ENCODE results near the gene SOCS6.
"Not testable (repeated sequence)": the region's sequence is repeated elsewhere in the genome, so short reads cannot be mapped to it uniquely, and the experiment has no call there.

Gene SOCS6

GRCh38 chr18:70363861-70364260 is 75.0 kb downstream of the SOCS6 start:
- Histone ChIP-seq H3K36me3 (ENCODE audit: insufficient read depth, low read length) (no peaks in the 10 kb centered on the region), H3K27me3 (ENCODE audit: insufficient read depth, low read length) (no peaks in the 10 kb centered on the region), H2AFZ (ENCODE audit: low read depth, low read length) (no peak overlapping the region), H3K4me3 (ENCODE audit: low read length) (no peak overlapping the region), H3K9me3 (ENCODE audit: low read length) (no peaks in the 10 kb centered on the region), H3K4me1 (ENCODE audit: insufficient read depth, low read length) (no peaks in the 10 kb centered on the region)

GRCh38 chr18:70365361-70365760 is 76.5 kb downstream of the SOCS6 start:
- no peak overlapping the region for H2AFZ ChIP-seq (ENCODE audit: low read depth, low read length)
- no peaks in the 10 kb centered on the region for H3K9me3 ChIP-seq (ENCODE audit: low read length)
- no peaks in the 10 kb centered on the region for H3K27me3 ChIP-seq (ENCODE audit: insufficient read depth, low read length)
- H3K4me3 ChIP-seq (ENCODE audit: low read length): no peak overlapping the region
- H3K4me1 ChIP-seq (ENCODE audit: insufficient read depth, low read length): no peaks in the 10 kb centered on the region
- no peaks in the 10 kb centered on the region for H3K36me3 ChIP-seq (ENCODE audit: insufficient read depth, low read length)

GRCh38 chr18:70366174-70366573 is 77.3 kb downstream of the SOCS6 start:
- no peak overlapping the region for H3K4me3 ChIP-seq (ENCODE audit: low read length)
- H3K36me3 ChIP-seq (ENCODE audit: insufficient read depth, low read length): no peaks in the 10 kb centered on the region
- no peaks in the 10 kb centered on the region for H3K9me3 ChIP-seq (ENCODE audit: low read length)
- H2AFZ ChIP-seq (ENCODE audit: low read depth, low read length): no peak overlapping the region
- H3K4me1 ChIP-seq (ENCODE audit: insufficient read depth, low read length): no peaks in the 10 kb centered on the region
- no peaks in the 10 kb centered on the region for H3K27me3 ChIP-seq (ENCODE audit: insufficient read depth, low read length)

- H2AFZ ChIP-seq (ENCODE audit: low read depth, low read length): no peak overlapping the region
- H3K9me3 ChIP-seq (ENCODE audit: low read length): no peaks in the 10 kb centered on the region
- H3K4me1 ChIP-seq (ENCODE audit: insufficient read depth, low read length): no peaks in the 10 kb centered on the region
- no peaks in the 10 kb centered on the region for H3K36me3 ChIP-seq (ENCODE audit: insufficient read depth, low read length)
- H3K27me3 ChIP-seq (ENCODE audit: insufficient read depth, low read length): no peaks in the 10 kb centered on the region
- H3K4me3 ChIP-seq (ENCODE audit: low read length): no peak overlapping the region
Observed at GRCh38 chr18:70366670-70367069, 77.8 kb downstream of the SOCS6 start.

- H3K27me3 ChIP-seq (ENCODE audit: insufficient read depth, low read length); H3K4me3 ChIP-seq (ENCODE audit: low read length); H3K9me3 ChIP-seq (ENCODE audit: low read length); H3K4me1 ChIP-seq (ENCODE audit: insufficient read depth, low read length); H3K36me3 ChIP-seq (ENCODE audit: insufficient read depth, low read length); H2AFZ ChIP-seq (ENCODE audit: low read depth, low read length): not testable (repeated sequence)
Observed at GRCh38 chr18:70367344-70367743, 78.5 kb downstream of the SOCS6 start.

- no peak overlapping the region for H3K4me3 ChIP-seq (ENCODE audit: low read length)
- no peaks in the 10 kb centered on the region for H3K9me3 ChIP-seq (ENCODE audit: low read length)
Observed at GRCh38 chr18:70368903-70369302, 80.1 kb downstream of the SOCS6 start.

GRCh38 chr18:70370762-70371733 is 82.2 kb downstream of the SOCS6 start:
- Histone ChIP-seq H3K36me3 (ENCODE audit: insufficient read depth, low read length) (no peaks in the 10 kb centered on the region), H2AFZ (ENCODE audit: low read depth, low read length) (no peak overlapping the region), H3K4me1 (ENCODE audit: insufficient read depth, low read length) (no peaks in the 10 kb centered on the region), H3K9me3 (ENCODE audit: low read length) (no peaks in the 10 kb centered on the region), H3K4me3 (ENCODE audit: low read length) (no peak overlapping the region), H3K27me3 (ENCODE audit: insufficient read depth, low read length) (no peaks in the 10 kb centered on the region)

More at GRCh38 chr18:70368903-70369302, 80.1 kb downstream of the SOCS6 start:
- H3K27me3 ChIP-seq (ENCODE audit: insufficient read depth, low read length): no peaks in the 10 kb centered on the region
- H2AFZ ChIP-seq (ENCODE audit: low read depth, low read length): no peak overlapping the region
- H3K36me3 ChIP-seq (ENCODE audit: insufficient read depth, low read length): no peaks in the 10 kb centered on the region
- no peaks in the 10 kb centered on the region for H3K4me1 ChIP-seq (ENCODE audit: insufficient read depth, low read length)

GRCh38 chr18:70371908-70372307 is 83.1 kb downstream of the SOCS6 start:
- no peaks in the 10 kb centered on the region for H3K36me3 ChIP-seq (ENCODE audit: insufficient read depth, low read length)
- H2AFZ ChIP-seq (ENCODE audit: low read depth, low read length): no peak overlapping the region
- no peaks in the 10 kb centered on the region for H3K27me3 ChIP-seq (ENCODE audit: insufficient read depth, low read length)
- no peak overlapping the region for H3K4me3 ChIP-seq (ENCODE audit: low read length)
- no peaks in the 10 kb centered on the region for H3K4me1 ChIP-seq (ENCODE audit: insufficient read depth, low read length)
- H3K9me3 ChIP-seq (ENCODE audit: low read length): no peaks in the 10 kb centered on the region

- no peaks in the 10 kb centered on the region for H3K36me3 ChIP-seq (ENCODE audit: insufficient read depth, low read length)
- H3K4me3 ChIP-seq (ENCODE audit: low read length): no peak overlapping the region
- H3K4me1 ChIP-seq (ENCODE audit: insufficient read depth, low read length): no peaks in the 10 kb centered on the region
- no peaks in the 10 kb centered on the region for H3K9me3 ChIP-seq (ENCODE audit: low read length)
- H3K27me3 ChIP-seq (ENCODE audit: insufficient read depth, low read length): no peaks in the 10 kb centered on the region
- H2AFZ ChIP-seq (ENCODE audit: low read depth, low read length): no peak overlapping the region
Observed at GRCh38 chr18:70372450-70373041, 83.7 kb downstream of the SOCS6 start.

GRCh38 chr18:70373042-70373519 is 84.2 kb downstream of the SOCS6 start:
- H3K27me3 ChIP-seq (ENCODE audit: insufficient read depth, low read length): no peaks in the 10 kb centered on the region

GRCh38 chr18:70374154-70374553 is 85.3 kb downstream of the SOCS6 start:
- Histone ChIP-seq H3K4me3 (ENCODE audit: low read length) (no peak overlapping the region), H3K27me3 (ENCODE audit: insufficient read depth, low read length) (no peaks in the 10 kb centered on the region), H3K4me1 (ENCODE audit: insufficient read depth, low read length) (no peaks in the 10 kb centered on the region)

More at GRCh38 chr18:70373042-70373519, 84.2 kb downstream of the SOCS6 start:
- no peaks in the 10 kb centered on the region for H3K36me3 ChIP-seq (ENCODE audit: insufficient read depth, low read length)
- no peaks in the 10 kb centered on the region for H3K9me3 ChIP-seq (ENCODE audit: low read length)
- no peaks in the 10 kb centered on the region for H3K4me1 ChIP-seq (ENCODE audit: insufficient read depth, low read length)
- H2AFZ ChIP-seq (ENCODE audit: low read depth, low read length): no peak overlapping the region
- no peak overlapping the region for H3K4me3 ChIP-seq (ENCODE audit: low read length)

GRCh38 chr18:70376137-70376913 is 87.5 kb downstream of the SOCS6 start:
- Histone ChIP-seq H3K4me3 (ENCODE audit: low read length) (no peak overlapping the region), H3K27me3 (ENCODE audit: insufficient read depth, low read length) (no peaks in the 10 kb centered on the region), H2AFZ (ENCODE audit: low read depth, low read length) (no peak overlapping the region), H3K4me1 (ENCODE audit: insufficient read depth, low read length) (peaks cover 3% of the 10 kb centered on the region), H3K9me3 (ENCODE audit: low read length) (no peaks in the 10 kb centered on the region), H3K36me3 (ENCODE audit: insufficient read depth, low read length) (no peaks in the 10 kb centered on the region)

More at GRCh38 chr18:70374154-70374553, 85.3 kb downstream of the SOCS6 start:
- Histone ChIP-seq H2AFZ (ENCODE audit: low read depth, low read length) (no peak overlapping the region), H3K36me3 (ENCODE audit: insufficient read depth, low read length) (no peaks in the 10 kb centered on the region), H3K9me3 (ENCODE audit: low read length) (no peaks in the 10 kb centered on the region)

- no peaks in the 10 kb centered on the region for H3K27me3 ChIP-seq (ENCODE audit: insufficient read depth, low read length)
- no peak overlapping the region for H2AFZ ChIP-seq (ENCODE audit: low read depth, low read length)
- no peak overlapping the region for H3K4me3 ChIP-seq (ENCODE audit: low read length)
- H3K4me1 ChIP-seq (ENCODE audit: insufficient read depth, low read length): peaks cover 6% of the 10 kb centered on the region
- no peaks in the 10 kb centered on the region for H3K36me3 ChIP-seq (ENCODE audit: insufficient read depth, low read length)
- H3K9me3 ChIP-seq (ENCODE audit: low read length): no peaks in the 10 kb centered on the region
Observed at GRCh38 chr18:70376914-70377258, 88.0 kb downstream of the SOCS6 start.
